HG02973 (cell line): ENCODE results near the gene MED25.

Experiments used
- ATAC-seq: cut with Tn5 transposase; IDR thresholded peaks from one replicate; pipeline ENCODE4 v1.9.1; 2021; ENCODE audit warnings: moderate library complexity; ENCODE audit not compliant: unreplicated experiment

The MED25 gene

GRCh38 chr19:49798574-49798973 lies 19.5 kb upstream of the MED25 start:
- no peak for ATAC-seq

DNA sequence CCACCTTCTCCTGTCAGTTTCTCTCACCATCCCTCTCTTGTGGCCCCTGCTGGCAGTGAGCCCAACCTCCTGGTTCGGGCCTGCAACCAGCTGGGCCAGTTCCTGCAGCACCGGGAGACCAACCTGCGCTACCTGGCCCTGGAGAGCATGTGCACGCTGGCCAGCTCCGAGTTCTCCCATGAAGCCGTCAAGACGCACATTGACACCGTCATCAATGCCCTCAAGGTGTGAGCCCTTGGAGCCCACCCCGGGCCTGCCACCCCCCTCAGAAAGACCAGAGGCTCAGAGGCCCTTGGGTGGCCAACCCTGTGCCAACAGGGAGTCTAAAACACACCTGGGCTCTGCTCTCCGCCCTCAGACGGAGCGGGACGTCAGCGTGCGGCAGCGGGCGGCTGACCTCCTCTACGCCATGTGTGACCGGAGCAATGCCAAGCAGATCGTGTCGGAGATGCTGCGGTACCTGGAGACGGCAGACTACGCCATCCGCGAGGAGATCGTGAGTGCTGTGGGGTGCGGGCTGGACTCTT lies 18.8 kb upstream of the MED25 start:
- no peak for ATAC-seq

DNA sequence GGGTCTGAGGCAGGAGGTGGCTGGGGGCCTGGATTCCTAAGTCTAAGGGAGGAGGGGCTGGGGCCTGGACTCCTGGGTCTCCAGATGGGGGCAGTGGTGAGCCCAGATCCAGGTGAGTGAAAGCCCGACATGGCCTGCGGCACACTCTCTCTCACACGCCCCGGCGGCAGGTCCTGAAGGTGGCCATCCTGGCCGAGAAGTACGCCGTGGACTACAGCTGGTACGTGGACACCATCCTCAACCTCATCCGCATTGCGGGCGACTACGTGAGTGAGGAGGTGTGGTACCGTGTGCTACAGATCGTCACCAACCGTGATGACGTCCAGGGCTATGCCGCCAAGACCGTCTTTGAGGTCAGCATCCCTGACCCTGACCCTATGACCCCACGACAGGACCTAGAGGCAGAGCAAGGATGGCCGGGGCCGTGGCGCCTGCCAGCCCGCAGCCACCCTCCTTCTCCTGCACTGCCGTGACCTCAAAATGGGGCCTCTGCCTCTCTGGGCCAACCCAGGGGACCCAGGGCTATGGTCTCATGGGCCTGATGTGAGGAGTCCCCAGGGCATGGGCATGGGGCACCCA lies 18.2 kb upstream of the MED25 start:
- ATAC-seq: no peak

DNA sequence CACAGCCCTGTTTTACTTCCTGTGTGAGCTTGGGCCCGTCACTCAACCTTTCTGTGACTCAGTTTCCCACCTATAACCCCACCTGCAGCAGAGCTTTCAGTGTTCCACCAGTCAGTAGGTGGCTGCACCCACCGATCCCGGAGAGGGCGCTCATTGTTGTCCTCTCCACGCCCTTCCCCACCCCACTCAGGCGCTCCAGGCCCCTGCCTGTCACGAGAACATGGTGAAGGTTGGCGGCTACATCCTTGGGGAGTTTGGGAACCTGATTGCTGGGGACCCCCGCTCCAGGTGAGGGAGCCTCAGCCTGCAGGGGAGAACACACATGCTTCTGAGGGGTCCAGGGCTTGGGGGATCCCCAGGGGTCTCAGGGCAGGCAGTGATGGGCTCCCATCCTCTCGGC lies 17.3 kb upstream of the MED25 start:
- ATAC-seq: no peak

GRCh38 chr19:49801401-49801888 lies 16.6 kb upstream of the MED25 start:
- no peak for ATAC-seq

- no peak for ATAC-seq
Measured at GRCh38 chr19:49801966-49802661, 16.0 kb upstream of the MED25 start.

- ATAC-seq: no peak
Measured at GRCh38 chr19:49802836-49803528, 15.1 kb upstream of the MED25 start.

DNA sequence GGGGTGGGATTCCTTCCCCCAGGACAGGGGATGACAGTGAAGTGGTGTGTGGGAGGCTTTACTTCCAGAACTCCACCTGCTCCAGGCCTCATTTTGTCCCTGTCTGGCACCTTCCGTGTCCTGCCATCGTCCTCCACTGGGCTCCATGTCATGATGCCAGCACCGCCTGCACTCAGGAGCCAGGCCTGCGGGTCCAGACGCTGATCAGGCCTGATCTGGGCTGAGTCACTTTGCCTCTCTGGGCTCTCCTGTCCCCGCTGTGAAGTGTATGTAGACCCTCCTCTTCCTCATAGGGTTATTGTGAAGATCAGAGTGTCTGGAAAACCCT lies 14.6 kb upstream of the MED25 start:
- ATAC-seq: no peak

DNA sequence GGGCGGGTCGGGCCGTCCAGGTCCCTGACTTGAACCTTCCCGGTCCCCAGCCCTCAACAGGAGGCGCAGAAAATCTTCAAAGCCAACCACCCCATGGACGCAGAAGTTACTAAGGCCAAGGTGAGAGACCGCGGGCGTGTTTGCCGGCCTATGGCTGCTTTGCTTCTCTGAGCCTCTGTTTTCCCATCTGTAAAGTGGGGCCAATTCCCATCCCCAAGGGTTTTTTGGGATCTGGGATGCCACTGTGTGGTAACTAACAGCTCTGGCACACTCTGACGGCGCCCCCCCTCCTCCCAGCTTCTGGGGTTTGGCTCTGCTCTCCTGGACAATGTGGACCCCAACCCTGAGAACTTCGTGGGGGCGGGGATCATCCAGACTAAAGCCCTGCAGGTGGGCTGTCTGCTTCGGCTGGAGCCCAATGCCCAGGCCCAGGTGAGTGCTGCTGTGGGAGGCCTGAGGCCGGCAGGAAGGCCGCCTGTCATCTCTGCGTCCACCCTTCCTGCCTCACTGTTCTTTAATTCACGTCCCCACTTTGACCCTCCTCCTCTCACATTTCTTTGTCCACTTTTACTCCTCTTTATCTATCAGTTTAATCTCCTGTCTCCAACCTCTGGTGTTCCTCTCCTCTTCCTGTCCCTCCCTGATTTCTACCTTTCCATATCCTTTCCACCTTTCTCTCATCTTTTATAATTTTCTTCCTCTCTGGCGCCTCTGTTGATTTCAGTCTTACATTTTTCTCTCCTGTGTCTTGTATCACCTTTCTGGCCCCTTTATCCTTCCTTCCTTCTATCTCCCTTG lies 12.1 kb upstream of the MED25 start:
- no peak for ATAC-seq

DNA sequence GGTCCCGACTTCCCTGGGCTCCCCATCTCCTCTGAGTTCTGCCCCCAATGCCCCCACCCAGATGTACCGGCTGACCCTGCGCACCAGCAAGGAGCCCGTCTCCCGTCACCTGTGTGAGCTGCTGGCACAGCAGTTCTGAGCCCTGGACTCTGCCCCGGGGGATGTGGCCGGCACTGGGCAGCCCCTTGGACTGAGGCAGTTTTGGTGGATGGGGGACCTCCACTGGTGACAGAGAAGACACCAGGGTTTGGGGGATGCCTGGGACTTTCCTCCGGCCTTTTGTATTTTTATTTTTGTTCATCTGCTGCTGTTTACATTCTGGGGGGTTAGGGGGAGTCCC lies 11.5 kb upstream of the MED25 start:
- no peak for ATAC-seq

DNA sequence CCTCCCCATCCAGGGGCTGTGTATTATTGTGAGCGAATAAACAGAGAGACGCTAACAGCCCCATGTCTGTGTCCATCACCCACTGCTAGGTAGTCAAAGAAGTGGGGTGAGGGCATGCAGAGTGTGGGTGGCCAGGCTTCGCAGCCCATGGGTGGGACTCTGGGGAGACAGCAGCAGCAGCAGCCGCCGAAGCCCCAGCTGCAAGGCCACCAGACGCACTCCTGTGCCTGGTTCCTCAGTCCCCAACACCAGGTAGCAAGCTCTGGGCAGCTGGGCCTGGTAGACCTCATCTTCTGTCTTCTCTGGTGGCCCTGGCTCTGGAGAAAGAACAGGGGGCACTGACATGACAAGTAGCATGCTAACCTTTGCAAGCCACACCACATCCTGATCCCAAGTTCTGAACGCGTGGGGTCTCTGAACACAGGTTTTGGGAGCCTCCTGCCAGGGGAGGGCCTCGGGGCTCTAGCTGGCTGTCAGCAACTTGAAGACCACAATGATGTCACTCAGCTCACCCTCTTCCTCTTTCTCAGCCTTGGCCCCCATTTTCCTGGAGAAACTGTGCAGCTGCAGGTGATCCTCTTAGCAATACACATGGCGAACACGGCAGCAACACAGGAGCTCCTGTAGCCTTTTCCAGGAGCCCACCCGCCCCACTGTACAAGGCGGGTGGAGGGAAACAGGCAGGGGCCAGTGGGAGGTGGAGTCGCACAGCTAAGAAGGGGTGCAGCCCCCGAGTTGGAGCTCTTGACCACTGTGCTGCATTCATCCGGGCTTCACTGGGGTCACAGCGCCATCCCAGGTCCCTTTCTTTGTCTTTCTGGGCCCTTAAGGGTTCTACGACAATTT lies 10.8 kb upstream of the MED25 start:
- ATAC-seq: no peak

DNA sequence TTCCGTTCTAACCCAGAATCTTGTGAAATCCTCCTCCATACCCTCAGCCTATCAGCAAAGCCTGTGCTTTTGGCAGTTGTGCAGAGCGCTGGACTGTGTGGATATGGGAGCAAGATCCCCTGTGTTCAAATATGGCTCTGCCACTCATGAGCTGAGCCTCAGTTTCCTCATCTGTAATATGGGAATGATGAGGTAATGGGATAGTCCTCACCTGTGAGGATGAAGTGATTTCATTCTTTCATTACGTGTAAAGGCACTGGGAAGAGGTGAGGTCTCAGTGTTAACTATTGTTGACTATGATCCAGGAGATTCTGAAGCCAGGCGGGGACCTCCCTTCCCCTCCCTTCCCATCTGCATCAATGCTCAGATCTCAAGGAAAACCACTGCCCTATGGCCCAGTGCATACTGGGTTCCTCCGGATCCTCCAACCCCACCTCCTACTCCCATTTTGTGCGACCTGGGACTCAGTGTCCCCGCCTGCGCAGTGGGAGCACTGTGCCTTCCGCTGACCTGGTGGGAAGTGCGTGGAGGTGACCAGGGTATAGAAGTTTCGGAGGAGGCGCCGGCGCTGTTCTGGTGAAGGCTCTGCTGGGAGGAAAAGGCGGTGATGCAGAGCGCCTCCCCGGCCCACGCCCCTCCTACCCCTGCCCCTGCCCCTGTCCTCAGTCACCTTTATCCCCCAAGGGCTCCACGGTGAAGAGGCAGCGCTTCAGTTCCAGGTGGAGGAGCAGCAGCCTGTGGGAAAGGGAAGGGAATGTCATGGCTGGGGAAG lies 10.0 kb upstream of the MED25 start:
- ATAC-seq: no peak

GRCh38 chr19:49808711-49809159 lies 9.4 kb upstream of the MED25 start:
- ATAC-seq: no peak

- ATAC-seq: no peak
Measured at GRCh38 chr19:49809160-49809940, 8.7 kb upstream of the MED25 start.

- no peak for ATAC-seq
Measured at GRCh38 chr19:49809941-49810389, 8.1 kb upstream of the MED25 start.

DNA sequence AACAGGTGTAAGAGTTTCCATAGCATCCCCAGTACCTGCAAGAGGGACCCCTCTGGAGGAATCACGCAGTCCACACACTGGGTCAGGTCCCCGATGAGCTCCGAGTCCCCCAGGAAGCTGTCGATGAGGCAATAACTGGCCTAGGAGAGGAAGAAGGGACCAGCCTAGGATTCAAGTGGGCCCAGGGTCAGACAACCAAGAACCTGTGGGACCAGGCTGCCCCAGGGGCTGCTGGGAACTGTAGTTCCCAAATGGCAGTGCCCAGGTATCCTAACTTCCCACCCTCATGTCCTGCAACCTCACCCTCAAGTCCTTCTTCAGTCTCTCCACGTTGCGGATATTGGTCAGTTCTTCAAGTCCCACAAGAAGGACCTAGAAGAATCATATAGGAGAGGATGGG lies 6.8 kb upstream of the MED25 start:
- no peak for ATAC-seq

- ATAC-seq: no peak
Measured at GRCh38 chr19:49812452-49812996, 5.6 kb upstream of the MED25 start.

- peak; percentile 49 for ATAC-seq
Measured at GRCh38 chr19:49812997-49813861, 4.9 kb upstream of the MED25 start, which contains the start of gene FUZ. Gene FUZ, minus strand, starts transcription at chr19:49813292. Its CDS starts 186 bp downstream, at chr19:49813106.
